Chondrocyte (in vitro differentiated cells): ENCODE results near the gene CNTFR. TPM values are rescaled to one million over a fixed set of nuclear protein-coding genes. Genes with fewer than 3 reads are reported as not detected.

Experiments
- DNase-seq: peaks from one replicate; pipeline ENCODE4 v3.0.0; 2021; ENCODE audit warnings: mixed read lengths, low spot score
- H3K27ac Mint-ChIP-seq: one replicate; pipeline ENCODE4 v1.8.0; 2021; ENCODE audit warnings: mild to moderate bottlenecking, moderate library complexity, mixed read lengths; ENCODE audit not compliant: unreplicated experiment
- H3K27me3 Mint-ChIP-seq: 2 replicates; pipeline ENCODE4 v1.8.0; 2021; ENCODE audit warnings: low read depth, mixed read lengths
- H3K36me3 Mint-ChIP-seq: 2 replicates; pipeline ENCODE4 v1.8.0; 2021; ENCODE audit warnings: low read depth, mixed read lengths
- H3K4me1 Mint-ChIP-seq: 2 replicates; pipeline ENCODE4 v1.8.0; 2021; ENCODE audit warnings: low read depth, mild to moderate bottlenecking, mixed read lengths
- H3K4me3 Mint-ChIP-seq: one replicate; pipeline ENCODE4 v1.8.0; 2021; ENCODE audit warnings: mild to moderate bottlenecking, moderate library complexity, mixed read lengths; ENCODE audit not compliant: unreplicated experiment
- H3K9me3 Mint-ChIP-seq: 2 replicates; pipeline ENCODE4 v1.8.0; 2021; ENCODE audit warnings: low read depth, mixed read lengths
- total RNA-seq: library from RNA; stranded (reverse); gene quantifications from 3 replicates; pipeline ENCODE4 v1.2.1, GENCODE V29; 2021
- TF ChIP-seq, protein P1 (sequence below): fragments of 200-600 bp; sonication (generic); IDR thresholded peaks from 2 replicates; pipeline ENCODE4 v1.5.0; 2021; ENCODE audit warnings: antibody characterized with exemption, mild to moderate bottlenecking, moderate library complexity

The CNTFR gene
- total RNA-seq, 1 donor from 2014 or later = 0.12 TPM

DNA sequence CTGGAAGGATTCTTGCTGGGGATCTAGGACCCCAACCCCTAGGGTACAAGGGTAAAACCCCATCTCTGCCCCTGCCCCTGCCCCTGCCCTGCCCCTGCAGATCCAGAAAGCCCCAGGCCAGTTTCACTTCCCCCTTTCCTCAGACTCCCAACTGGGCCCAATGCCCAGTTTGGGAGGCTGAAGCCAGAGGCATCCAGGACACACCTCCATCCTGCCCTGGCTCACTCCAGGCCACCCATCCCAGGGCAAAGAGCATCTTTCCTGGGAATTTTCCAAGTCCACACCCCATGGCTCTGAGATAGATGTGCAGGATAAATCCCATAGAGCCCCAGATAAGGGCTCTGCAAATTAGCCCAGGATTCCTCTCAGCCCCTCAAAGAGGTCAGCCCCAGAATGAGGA lies 17.4 kb downstream of the CNTFR start:
- no peak for DNase-seq
- Mint-ChIP-seq H3K9me3 (no peaks in the 10 kb centered on the region), H3K4me3 (no peak overlapping the region), H3K27me3 (peaks cover 22% of the 10 kb centered on the region), H3K4me1 (peaks cover 1% of the 10 kb centered on the region), H3K36me3 (no peaks in the 10 kb centered on the region), H3K27ac (no peak overlapping the region)
- TF ChIP-seq, protein P1, sequence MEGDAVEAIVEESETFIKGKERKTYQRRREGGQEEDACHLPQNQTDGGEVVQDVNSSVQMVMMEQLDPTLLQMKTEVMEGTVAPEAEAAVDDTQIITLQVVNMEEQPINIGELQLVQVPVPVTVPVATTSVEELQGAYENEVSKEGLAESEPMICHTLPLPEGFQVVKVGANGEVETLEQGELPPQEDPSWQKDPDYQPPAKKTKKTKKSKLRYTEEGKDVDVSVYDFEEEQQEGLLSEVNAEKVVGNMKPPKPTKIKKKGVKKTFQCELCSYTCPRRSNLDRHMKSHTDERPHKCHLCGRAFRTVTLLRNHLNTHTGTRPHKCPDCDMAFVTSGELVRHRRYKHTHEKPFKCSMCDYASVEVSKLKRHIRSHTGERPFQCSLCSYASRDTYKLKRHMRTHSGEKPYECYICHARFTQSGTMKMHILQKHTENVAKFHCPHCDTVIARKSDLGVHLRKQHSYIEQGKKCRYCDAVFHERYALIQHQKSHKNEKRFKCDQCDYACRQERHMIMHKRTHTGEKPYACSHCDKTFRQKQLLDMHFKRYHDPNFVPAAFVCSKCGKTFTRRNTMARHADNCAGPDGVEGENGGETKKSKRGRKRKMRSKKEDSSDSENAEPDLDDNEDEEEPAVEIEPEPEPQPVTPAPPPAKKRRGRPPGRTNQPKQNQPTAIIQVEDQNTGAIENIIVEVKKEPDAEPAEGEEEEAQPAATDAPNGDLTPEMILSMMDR = no peak

DNA sequence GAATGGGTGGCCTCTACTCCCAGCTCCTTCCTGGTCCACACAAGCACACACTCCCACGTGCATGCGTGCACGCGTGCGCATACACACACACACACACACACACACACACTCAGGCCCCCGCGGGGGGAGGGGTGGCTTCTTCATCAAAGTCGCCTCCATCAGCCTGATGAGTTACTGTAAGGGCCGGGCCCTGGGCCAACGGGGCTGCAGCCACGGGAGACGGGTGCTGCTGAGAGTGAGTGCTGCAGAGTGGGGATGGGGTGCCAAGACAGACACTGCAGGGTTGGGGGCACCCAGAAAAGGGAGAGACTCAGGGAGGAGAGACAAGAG lies 18.1 kb downstream of the CNTFR start:
- Mint-ChIP-seq H3K9me3 (no peaks in the 10 kb centered on the region), H3K27ac (no peak overlapping the region), H3K4me3 (no peak overlapping the region), H3K36me3 (no peaks in the 10 kb centered on the region), H3K4me1 (no peaks in the 10 kb centered on the region), H3K27me3 (peaks cover 27% of the 10 kb centered on the region)
- TF ChIP-seq, protein P1 = no peak
- no peak for DNase-seq

DNA sequence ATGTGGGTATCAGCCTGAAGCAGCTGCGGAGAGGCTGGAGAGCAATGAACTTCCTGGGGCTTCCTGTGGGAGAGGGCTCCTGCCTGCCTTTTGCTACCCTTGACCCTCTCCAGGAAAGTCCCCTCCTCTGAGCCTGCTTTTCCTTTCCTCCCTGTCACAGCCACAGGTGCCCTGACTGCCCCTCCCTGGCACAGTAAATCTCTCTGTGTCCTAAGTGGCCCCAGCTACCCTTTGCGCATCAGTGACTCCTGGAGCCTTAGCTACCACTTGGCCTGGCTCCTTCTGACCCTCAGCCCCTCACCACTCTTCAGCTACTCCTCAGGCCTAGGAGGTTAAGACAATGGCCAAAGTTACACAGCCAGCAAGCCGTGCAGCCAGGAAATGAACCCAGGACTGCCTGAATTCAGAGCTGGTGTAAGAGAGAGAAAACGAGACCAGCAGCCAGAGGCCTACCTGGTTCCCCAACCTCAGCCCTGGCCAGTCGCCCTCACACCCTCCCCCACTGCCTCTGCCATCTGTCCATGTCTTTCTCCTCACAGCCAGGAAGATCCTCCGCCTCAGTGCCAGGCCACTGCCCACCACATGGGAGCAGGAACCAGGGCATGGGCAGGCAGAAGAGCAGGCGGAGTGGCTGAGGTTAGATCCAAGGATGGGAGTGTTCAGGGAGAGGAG lies 18.6 kb downstream of the CNTFR start:
- no peak for DNase-seq
- H3K9me3 Mint-ChIP-seq = no peaks in the 10 kb centered on the region
- H3K36me3 Mint-ChIP-seq = no peaks in the 10 kb centered on the region
- H3K4me1 Mint-ChIP-seq = no peaks in the 10 kb centered on the region
- H3K4me3 Mint-ChIP-seq = no peak overlapping the region
- no peak overlapping the region for H3K27ac Mint-ChIP-seq
- H3K27me3 Mint-ChIP-seq = peaks cover 23% of the 10 kb centered on the region
- TF ChIP-seq, protein P1 = no peak

DNA sequence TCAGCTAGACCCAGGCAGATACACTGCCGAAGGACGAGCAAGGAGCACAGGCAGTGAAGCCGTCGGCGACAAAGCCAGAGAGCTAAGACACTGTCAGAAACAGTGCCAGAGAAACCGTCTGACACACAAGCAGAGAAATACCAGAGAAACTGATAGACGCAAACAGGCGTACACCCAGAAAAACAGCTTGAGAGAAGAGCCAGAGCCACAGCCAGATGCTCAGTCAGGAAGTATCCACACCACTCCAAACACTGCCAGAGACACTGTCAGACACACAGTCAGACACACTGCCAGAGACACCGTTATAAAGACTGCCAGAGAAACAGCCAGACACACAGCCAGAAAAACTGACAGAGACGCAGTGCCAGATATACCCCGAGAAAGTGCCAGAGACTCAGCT lies 19.1 kb downstream of the CNTFR start:
- no peaks in the 10 kb centered on the region for H3K9me3 Mint-ChIP-seq
- H3K4me1 Mint-ChIP-seq = no peaks in the 10 kb centered on the region
- H3K36me3 Mint-ChIP-seq = no peaks in the 10 kb centered on the region
- H3K27me3 Mint-ChIP-seq = peaks cover 20% of the 10 kb centered on the region
- H3K4me3 Mint-ChIP-seq = no peak overlapping the region
- TF ChIP-seq, protein P1 = no peak
- DNase-seq = no peak
- H3K27ac Mint-ChIP-seq = no peak overlapping the region

DNA sequence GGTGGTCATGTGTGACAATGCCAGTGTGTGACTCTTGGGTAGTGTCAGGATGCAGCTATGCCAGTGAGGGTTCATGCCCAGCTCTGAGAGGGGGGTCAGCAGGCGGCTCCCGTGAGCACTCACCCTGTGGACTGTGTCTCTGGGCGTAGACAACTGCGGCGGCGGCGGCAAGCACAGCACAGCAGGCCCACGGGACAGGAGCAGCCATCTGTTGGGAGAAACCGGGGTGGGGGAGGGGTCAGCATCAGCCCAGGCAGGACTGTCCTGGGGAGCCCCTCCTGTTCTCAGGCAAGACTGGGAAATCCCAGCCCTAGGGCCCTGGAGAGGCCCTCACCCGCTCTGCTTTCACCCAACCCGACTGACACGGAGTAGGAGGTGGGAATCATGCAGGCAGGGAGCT lies 20.8 kb downstream of the CNTFR start:
- H3K36me3 Mint-ChIP-seq = no peaks in the 10 kb centered on the region
- peaks cover 26% of the 10 kb centered on the region for H3K27me3 Mint-ChIP-seq
- no peaks in the 10 kb centered on the region for H3K4me1 Mint-ChIP-seq
- no peak for DNase-seq
- H3K9me3 Mint-ChIP-seq = no peaks in the 10 kb centered on the region
- no peak overlapping the region for H3K4me3 Mint-ChIP-seq
- TF ChIP-seq, protein P1 = no peak
- no peak overlapping the region for H3K27ac Mint-ChIP-seq
